Keratinocyte (primary cell): Measurements from ENCODE around the gene TMEM94.

Source experiments
- EZH2 ChIP-seq: IDR thresholded peaks from one replicate; pipeline ENCODE4 v1.6.1; 2012; ENCODE audit warnings: inconsistent platforms, mild to moderate bottlenecking, low read length, moderate library complexity
- TF ChIP-seq, protein P1 (sequence below), 3 experiments: IDR thresholded peaks in 1 of 3; conservative IDR thresholded peaks in 1 of 3; optimal IDR thresholded peaks in 1 of 3; 2 replicates in 2 of 3; 3 replicates in 1 of 3; pipeline versions ENCODE3 to v1.5.1; 2011; ENCODE audit warnings: low read length in 3 of 3, mild to moderate bottlenecking in 3 of 3, moderate library complexity in 2 of 3, control low read depth in 1 of 3, inconsistent platforms in 1 of 3; ENCODE audit not compliant: insufficient read depth in 2 of 3; ENCODE audit errors: extremely low read depth in 1 of 3

DNA sequence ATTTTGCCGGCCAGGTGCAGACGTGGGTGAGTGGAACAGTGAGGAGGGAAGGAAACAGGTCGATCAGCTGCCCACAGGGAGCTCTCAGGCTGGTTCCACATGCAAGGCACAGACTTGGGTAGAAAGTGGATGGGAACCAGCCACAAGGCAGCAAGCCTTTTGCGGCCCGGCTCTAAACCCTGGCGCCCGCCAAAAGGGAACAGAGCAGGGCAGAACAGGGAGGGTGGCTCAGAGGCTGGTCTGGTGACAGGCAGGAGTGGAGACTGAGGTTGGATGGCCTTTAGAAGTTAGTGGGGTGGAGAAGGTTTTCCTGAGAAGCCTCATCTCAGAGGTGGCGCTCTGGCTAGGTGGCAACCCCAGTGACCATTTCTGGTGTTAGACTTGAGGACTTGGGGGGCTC, 79.4 kb downstream of the TMEM94 start:
- TF ChIP-seq, protein P1, sequence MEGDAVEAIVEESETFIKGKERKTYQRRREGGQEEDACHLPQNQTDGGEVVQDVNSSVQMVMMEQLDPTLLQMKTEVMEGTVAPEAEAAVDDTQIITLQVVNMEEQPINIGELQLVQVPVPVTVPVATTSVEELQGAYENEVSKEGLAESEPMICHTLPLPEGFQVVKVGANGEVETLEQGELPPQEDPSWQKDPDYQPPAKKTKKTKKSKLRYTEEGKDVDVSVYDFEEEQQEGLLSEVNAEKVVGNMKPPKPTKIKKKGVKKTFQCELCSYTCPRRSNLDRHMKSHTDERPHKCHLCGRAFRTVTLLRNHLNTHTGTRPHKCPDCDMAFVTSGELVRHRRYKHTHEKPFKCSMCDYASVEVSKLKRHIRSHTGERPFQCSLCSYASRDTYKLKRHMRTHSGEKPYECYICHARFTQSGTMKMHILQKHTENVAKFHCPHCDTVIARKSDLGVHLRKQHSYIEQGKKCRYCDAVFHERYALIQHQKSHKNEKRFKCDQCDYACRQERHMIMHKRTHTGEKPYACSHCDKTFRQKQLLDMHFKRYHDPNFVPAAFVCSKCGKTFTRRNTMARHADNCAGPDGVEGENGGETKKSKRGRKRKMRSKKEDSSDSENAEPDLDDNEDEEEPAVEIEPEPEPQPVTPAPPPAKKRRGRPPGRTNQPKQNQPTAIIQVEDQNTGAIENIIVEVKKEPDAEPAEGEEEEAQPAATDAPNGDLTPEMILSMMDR (optimal IDR thresholded peaks at IDR 0.05 in 1 of 3, IDR thresholded peaks at IDR 0.05 in 1 of 3, conservative IDR thresholded peaks at IDR 0.05 in 1 of 3; ENCODE audit: extremely low read depth in 1 of 3, insufficient read depth in 2 of 3, low read length in 3 of 3): no peak
- no peak for TF ChIP-seq EZH2
